H1 (cell line): Measurements from ENCODE around the gene ANKRD11. TPM values are rescaled to one million over a fixed set of nuclear protein-coding genes. Genes with fewer than 3 reads are reported as not detected.

ENCODE experiments used
- CTCF ChIA-PET: fragments of 300-600 bp; sonication (Branson Sonifier 250); formaldehyde crosslinking; loops from one replicate; lab custom pipeline; 2021; ENCODE audit not compliant: partially characterized antibody; lab: Charles Lee
- POLR2A ChIA-PET: fragments of 300-600 bp; sonication (Branson Sonifier 250); formaldehyde crosslinking; loops from one replicate; lab custom pipeline; 2021; ENCODE audit warnings: inconsistent platforms; ENCODE audit not compliant: partially characterized antibody; lab: Charles Lee
- DNase-seq, 2 experiments: peaks; one replicate each; pipeline versions ENCODE4 v3.0.0 to v3.0.0-alpha.2; 2010 to 2022; ENCODE audit warnings: low spot score in 2 of 2, low read depth in 1 of 2, mixed read lengths in 1 of 2
- FAIRE-seq: peaks from 2 replicates; lab custom pipeline; 2011; peaks lifted over from hg19 to GRCh38; lab: Jason Lieb, UNC
- H2AFZ ChIP-seq: 2 replicates; pipeline ENCODE4 v1.8.1; 2012; ENCODE audit warnings: low read length, inconsistent platforms
- H2AK5ac ChIP-seq: 2 replicates; pipeline ENCODE4 v1.6.1; 2013; ENCODE audit warnings: low read depth, low read length
- H2BK120ac ChIP-seq: replicated peaks from 2 replicates; pipeline ENCODE3; 2013; ENCODE audit warnings: low read depth, low read length, inconsistent platforms
- H2BK12ac ChIP-seq: 2 replicates; pipeline ENCODE4 v1.6.1; 2013; ENCODE audit warnings: low read depth, low read length
- H2BK15ac ChIP-seq: 2 replicates; pipeline ENCODE4 v1.6.1; 2013; ENCODE audit warnings: low read length
- H2BK20ac ChIP-seq: 2 replicates; pipeline ENCODE4 v1.6.1; 2013; ENCODE audit warnings: low read length
- H2BK5ac ChIP-seq: 2 replicates; pipeline ENCODE4 v1.6.1; 2013; ENCODE audit warnings: low read depth, low read length
- H3K14ac ChIP-seq: 2 replicates; pipeline ENCODE4 v1.6.1; 2013; ENCODE audit warnings: inconsistent platforms; ENCODE audit not compliant: insufficient read length
- H3K18ac ChIP-seq: 2 replicates; pipeline ENCODE4 v1.6.1; 2013; ENCODE audit warnings: low read length; ENCODE audit errors: extremely low read depth
- H3K23ac ChIP-seq: 2 replicates; pipeline ENCODE4 v1.6.1; 2013; ENCODE audit warnings: inconsistent platforms; ENCODE audit not compliant: insufficient read length
- H3K23me2 ChIP-seq: 2 replicates; pipeline ENCODE4 v1.6.1; 2013; ENCODE audit warnings: low read depth, low read length
- H3K27ac ChIP-seq: 2 replicates; pipeline ENCODE4 v1.6.1; 2011; ENCODE audit warnings: low read depth, low read length, inconsistent platforms
- H3K27me3 ChIP-seq, 4 experiments: replicated peaks in 1 of 4; 1 replicate in 1 of 4; 2 replicates in 3 of 4; pipeline versions ENCODE4 v1.6.1 to v1.8.1; 2011 to 2013; ENCODE audit warnings: low read length in 3 of 4, mild to moderate bottlenecking in 3 of 4, inconsistent platforms in 2 of 4, mixed read lengths in 2 of 4, moderate library complexity in 1 of 4; ENCODE audit not compliant: control insufficient read depth in 3 of 4, insufficient read depth in 3 of 4; ENCODE audit errors: extremely low read depth in 1 of 4
- H3K36me3 ChIP-seq, 4 experiments: 2 replicates each; pipeline versions ENCODE4 v1.6.1 to v1.8.1; 2011 to 2013; ENCODE audit warnings: mild to moderate bottlenecking in 4 of 4, low read length in 3 of 4, moderate library complexity in 2 of 4, control low read depth in 1 of 4, inconsistent platforms in 1 of 4; ENCODE audit not compliant: insufficient read depth in 4 of 4, control insufficient read depth in 2 of 4
- H3K4ac ChIP-seq: replicated peaks from 2 replicates; pipeline ENCODE3; 2013; ENCODE audit warnings: low read length, low read depth, mixed read lengths, inconsistent platforms; ENCODE audit not compliant: insufficient read length
- H3K4me1 ChIP-seq, 4 experiments: replicated peaks in 1 of 4; 1 replicate in 1 of 4; 2 replicates in 3 of 4; pipeline versions ENCODE4 v1.6.1 to v1.8.1; 2011 to 2013; ENCODE audit warnings: low read length in 3 of 4, inconsistent platforms in 2 of 4, mixed read lengths in 1 of 4; ENCODE audit not compliant: insufficient read depth in 4 of 4, control insufficient read depth in 3 of 4
- H3K4me2 ChIP-seq, 2 experiments: 2 replicates each; pipeline versions ENCODE4 v1.6.1 to v1.8.1; 2011 to 2013; ENCODE audit warnings: low read depth in 2 of 2, low read length in 2 of 2, control low read depth in 1 of 2, inconsistent platforms in 1 of 2, mild to moderate bottlenecking in 1 of 2; ENCODE audit not compliant: insufficient read depth in 1 of 2
- H3K4me3 ChIP-seq, 4 experiments: fragments of 200-600, 300-600 bp in 1 of 4; sonication (generic), shearing (Covaris generic), sonication (Bioruptor Twin) in 1 of 4; 2 replicates each; pipeline versions ENCODE4 v1.5.1 to v1.8.1; 2011 to 2016; ENCODE audit warnings: low read length in 4 of 4, low read depth in 3 of 4, control low read depth in 2 of 4, inconsistent platforms in 2 of 4, mild to moderate bottlenecking in 2 of 4, mixed read lengths in 1 of 4, moderate library complexity in 1 of 4; ENCODE audit not compliant: insufficient read depth in 2 of 4; ENCODE audit errors: extremely low read depth in 1 of 4
- H3K56ac ChIP-seq: replicated peaks from 2 replicates; pipeline ENCODE3; 2013; ENCODE audit warnings: low read depth, mild to moderate bottlenecking, mixed read lengths, low read length, inconsistent platforms; ENCODE audit not compliant: insufficient read length
- H3K79me1 ChIP-seq: 2 replicates; pipeline ENCODE4 v1.6.1; 2013; ENCODE audit warnings: low read depth, low read length, control low read depth
- H3K79me2 ChIP-seq, 2 experiments: 2 replicates each; pipeline versions ENCODE4 v1.6.1 to v1.8.1; 2012 to 2013; ENCODE audit warnings: low read length in 2 of 2, mild to moderate bottlenecking in 2 of 2, inconsistent platforms in 1 of 2; ENCODE audit not compliant: insufficient read depth in 2 of 2, control insufficient read depth in 1 of 2
- H3K9ac ChIP-seq, 4 experiments: replicated peaks in 1 of 4; 1 replicate in 1 of 4; 2 replicates in 3 of 4; pipeline versions ENCODE4 v1.6.1 to v1.8.1; 2011 to 2013; ENCODE audit warnings: low read depth in 3 of 4, low read length in 3 of 4, control low read depth in 2 of 4, mild to moderate bottlenecking in 2 of 4, moderate library complexity in 2 of 4, inconsistent platforms in 1 of 4; ENCODE audit errors: extremely low read depth in 1 of 4
- H3K9me3 ChIP-seq, 2 experiments: 2 replicates each; pipeline versions ENCODE4 v1.6.1 to v1.8.1; 2012 to 2013; ENCODE audit warnings: mild to moderate bottlenecking in 2 of 2, moderate library complexity in 2 of 2, control low read depth in 1 of 2, inconsistent platforms in 1 of 2, low read depth in 1 of 2, low read length in 1 of 2, mixed read lengths in 1 of 2; ENCODE audit not compliant: insufficient read depth in 2 of 2
- H4K20me1 ChIP-seq, 2 experiments: replicated peaks in 1 of 2; 2 replicates each; pipeline versions ENCODE3 to v1.8.1; 2011 to 2013; ENCODE audit warnings: inconsistent platforms in 2 of 2, low read length in 2 of 2, mild to moderate bottlenecking in 1 of 2; ENCODE audit not compliant: insufficient read depth in 2 of 2, control insufficient read depth in 1 of 2
- H4K5ac ChIP-seq: 2 replicates; pipeline ENCODE4 v1.6.1; 2013; ENCODE audit warnings: low read length, low read depth, mixed read lengths, inconsistent platforms; ENCODE audit not compliant: insufficient read length
- H4K8ac ChIP-seq: 2 replicates; pipeline ENCODE4 v1.8.0; 2013; ENCODE audit warnings: mild to moderate bottlenecking, moderate library complexity, low read length, inconsistent platforms; ENCODE audit not compliant: insufficient read depth; ENCODE audit errors: extremely low read depth
- H4K91ac ChIP-seq: replicated peaks from 2 replicates; pipeline ENCODE3; 2013; ENCODE audit warnings: low read length, mixed read lengths, inconsistent platforms; ENCODE audit not compliant: insufficient read length
- GABPA ChIP-seq: IDR thresholded peaks from 2 replicates; pipeline ENCODE4 v1.6.1; 2011; ENCODE audit warnings: mild to moderate bottlenecking, low read length, moderate library complexity, borderline replicate concordance; ENCODE audit not compliant: insufficient read depth
- HDAC2 ChIP-seq, 2 experiments: fragments of 300-600 bp in 1 of 2; sonication (generic) in 1 of 2; IDR thresholded peaks; 2 replicates each; pipeline ENCODE4 v1.6.1; 2011 to 2012; ENCODE audit warnings: low read depth in 2 of 2, low read length in 2 of 2, mild to moderate bottlenecking in 2 of 2, moderate library complexity in 2 of 2, borderline replicate concordance in 1 of 2, inconsistent platforms in 1 of 2
- JUN ChIP-seq: IDR thresholded peaks from 2 replicates; pipeline ENCODE4 v1.6.1; 2011; ENCODE audit warnings: low read depth, mild to moderate bottlenecking, improper control_type of control experiment, low read length
- MAFK ChIP-seq: IDR thresholded peaks from 2 replicates; pipeline ENCODE4 v1.6.1; 2012; ENCODE audit warnings: low read depth, mild to moderate bottlenecking, improper control_type of control experiment, low read length
- POLR2AphosphoS5 ChIP-seq: IDR thresholded peaks from 2 replicates; pipeline ENCODE4 v1.6.1; 2011; ENCODE audit warnings: low read depth, low read length
- RAD21 ChIP-seq, 2 experiments: IDR thresholded peaks in 1 of 2; conservative IDR thresholded peaks in 1 of 2; 2 replicates each; pipeline ENCODE4 v1.6.1; 2011; ENCODE audit warnings: low read depth in 2 of 2, low read length in 2 of 2, improper control_type of control experiment in 1 of 2, inconsistent platforms in 1 of 2, mild to moderate bottlenecking in 1 of 2, moderate library complexity in 1 of 2
- RNF2 ChIP-seq: fragments of 200-900, 300-1000 bp; sonication (generic); IDR thresholded peaks from 2 replicates; pipeline ENCODE4 v1.7.1; 2016; ENCODE audit warnings: borderline replicate concordance, low read depth, mild to moderate bottlenecking, antibody characterized with exemption, low read length; ENCODE audit not compliant: poor library complexity, severe bottlenecking; ENCODE audit errors: missing control alignments
- SAP30 ChIP-seq: fragments of 300-600 bp; sonication (generic); IDR thresholded peaks from 2 replicates; pipeline ENCODE4 v1.7.1; 2012; ENCODE audit warnings: low read length, moderate library complexity, mild to moderate bottlenecking, inconsistent platforms; ENCODE audit not compliant: insufficient read depth, insufficient replicate concordance
- SIRT6 ChIP-seq: IDR thresholded peaks from one replicate; pipeline ENCODE4 v1.7.1; 2012; ENCODE audit warnings: low read length, inconsistent platforms
- SP2 ChIP-seq: IDR thresholded peaks from 2 replicates; pipeline ENCODE4 v1.6.1; 2012; ENCODE audit warnings: mild to moderate bottlenecking, low read length, inconsistent platforms
- YY1 ChIP-seq: IDR thresholded peaks from 2 replicates; pipeline ENCODE4 v1.6.1; 2011; ENCODE audit warnings: low read depth, mild to moderate bottlenecking, low read length
- WGBS, 2 experiments: shearing (Covaris generic) in 1 of 2; methylation state at CpG; one replicate each; pipeline versions ENCODE4 v1.1.6 to v1.1.7; 2013 to 2015; ENCODE audit warnings: low lambda C conversion rate in 2 of 2, mixed read lengths in 2 of 2, inconsistent platforms in 1 of 2, low coverage in 1 of 2, missing lambda C conversion rate in 1 of 2; ENCODE audit not compliant: insufficient replicate concordance in 2 of 2, insufficient coverage in 1 of 2, insufficient read length in 1 of 2; ENCODE audit errors: extremely low coverage in 1 of 2, missing lambda C conversion rate in 1 of 2; 5-methylcytosine and 5-hydroxymethylcytosine counted together
- polyA plus RNA-seq, 7 experiments: library from polyadenylated mRNA; depleted of rRNA in 3 of 7; stranded (reverse) in 5 of 7; unstranded in 2 of 7; fragments of >200 nt in 5 of 7; fragments of 200-250 nt in 2 of 7; gene quantifications; 1 replicate in 5 of 7; 2 replicates in 1 of 7; 4 replicates in 1 of 7; pipeline versions ENCODE4 v1.2.1 to v1.2.3, GENCODE V29; 2011 to 2013; ENCODE audit warnings: missing spikeins in 2 of 7, mixed read lengths in 2 of 7
- total RNA-seq: library from RNA; stranded (reverse); fragmentation: NEBNext Ultra II Directional; extraction: Animal tissue kit (Norgen Biotek cat#: 25700); gene quantifications from 2 replicates; pipeline ENCODE4 v1.2.1, GENCODE V29; 2021

ANKRD11 gene
- total and polyA plus RNA-seq, 2 of the 8 experiments (the other 6 are each of a cell fraction or from before 2014, with no cell fraction given) = 46.5 to 142 TPM

DNA sequence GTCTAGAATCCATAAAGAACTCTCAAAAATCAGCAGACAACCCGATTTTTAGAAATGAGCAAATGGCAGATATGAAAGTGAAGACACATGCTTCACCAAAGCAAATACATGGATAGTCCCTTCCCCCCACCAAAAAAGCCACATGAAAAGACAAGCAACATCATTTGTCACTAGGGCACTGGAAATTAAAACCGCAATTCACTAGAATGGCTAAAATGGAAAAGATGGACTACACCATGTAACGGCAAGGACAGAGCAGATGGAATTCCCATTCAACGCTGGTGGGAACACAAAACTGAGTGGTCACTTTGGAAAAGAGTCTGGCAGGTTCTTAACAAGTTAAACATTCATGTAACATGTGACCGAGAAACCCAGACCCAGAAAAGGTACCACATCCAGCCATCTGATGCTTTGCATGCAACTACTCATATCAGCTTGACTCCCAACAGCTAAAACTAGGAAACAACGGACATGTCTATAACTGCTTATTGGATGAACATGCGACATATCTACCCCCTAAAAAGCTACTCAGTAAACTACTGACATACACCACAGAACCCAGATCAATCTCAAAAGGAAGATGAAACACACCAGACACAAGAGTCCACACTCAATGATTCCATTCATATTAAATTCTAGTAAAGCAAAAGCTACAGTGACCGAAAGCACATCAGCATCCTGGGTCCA is 140.3 kb downstream of the ANKRD11 start:
- H2AFZ ChIP-seq = no peak overlapping the region
- H3K4me2 ChIP-seq = no peak overlapping the region; a peak in 1 of 4 replicates
- H2BK12ac ChIP-seq = no peak overlapping the region
- no peak overlapping the region for H2BK120ac ChIP-seq
- H3K9ac ChIP-seq = no peak overlapping the region
- no peaks in the 10 kb centered on the region for H3K27me3 ChIP-seq
- H2BK20ac ChIP-seq = no peak overlapping the region
- H3K27ac ChIP-seq = no peak overlapping the region
- no peak overlapping the region for H2BK15ac ChIP-seq
- no peak for FAIRE-seq
- no peak overlapping the region for H3K14ac ChIP-seq
- no peak overlapping the region for H3K18ac ChIP-seq
- H4K20me1 ChIP-seq = peaks cover 46 to 55% of the 10 kb centered on the region in 2 experiments
- H3K23ac ChIP-seq = no peak overlapping the region
- peaks cover 19% of the 10 kb centered on the region for H3K79me1 ChIP-seq
- H4K5ac ChIP-seq = no peak overlapping the region
- no peak overlapping the region for H4K8ac ChIP-seq
- H2BK5ac ChIP-seq = no peak overlapping the region
- 93% methylated on average over 8 of the region's 8 CpGs; no CpG with 5 or more reads in 1 of the 2 experiments for WGBS, 2 experiments
- ChIA-PET CTCF (interaction anchor here (0.6 to 1.9 kb wide), 4 partner anchors 15 to 41 kb away, joined by 3 to 7 read pairs (median 4); no protein-coding TSS in a partner anchor), POLR2A (interaction anchor here (1.1 to 1.2 kb wide), 2 partner anchors 13 to 129 kb away, joined by 3 read pairs; no protein-coding TSS in a partner anchor)
- peaks cover 5 to 16% (median 11%) of the 10 kb centered on the region in 4 experiments; a peak in 6 of 7 replicates for H3K4me1 ChIP-seq
- H4K91ac ChIP-seq = no peak overlapping the region
- H3K36me3 ChIP-seq = no peaks in the 10 kb centered on the region; a peak in 1 of 8 replicates
- H3K9me3 ChIP-seq = no peaks in the 10 kb centered on the region
- H3K4me3 ChIP-seq = no peak overlapping the region
- H2AK5ac ChIP-seq = no peak overlapping the region
- DNase-seq = no peak
- H3K4ac ChIP-seq = no peak overlapping the region
- no peaks in the 10 kb centered on the region for H3K23me2 ChIP-seq
- H3K79me2 ChIP-seq = peaks cover 20 to 98% of the 10 kb centered on the region in 2 experiments
- H3K56ac ChIP-seq = no peak overlapping the region
- TF ChIP-seq MAFK (no peak), JUN (no peak), RNF2 (no peak), HDAC2 (IDR thresholded peaks at IDR 0.05; ENCODE audit: borderline replicate concordance in 1 of 2, low read depth in 2 of 2, low read length in 2 of 2) (no peak), YY1 (no peak), GABPA (no peak), RAD21 (IDR thresholded peaks at IDR 0.05 in 1 of 2, conservative IDR thresholded peaks at IDR 0.05 in 1 of 2; ENCODE audit: low read depth in 2 of 2, low read length in 2 of 2) (no peak), POLR2AphosphoS5 (no peak), SIRT6 (no peak), SAP30 (no peak), SP2 (no peak)
